GM13977 (cell line): Measurements from ENCODE around the gene SYK.

Experiments used
- DNase-seq: peaks from one replicate; pipeline ENCODE4 v3.0.0; 2012; ENCODE audit warnings: low spot score
- CTCF ChIP-seq: IDR thresholded peaks from 2 replicates; pipeline ENCODE4 v1.5.1; 2012; ENCODE audit warnings: mild to moderate bottlenecking, control low read depth; ENCODE audit not compliant: insufficient read depth; ENCODE audit errors: extremely low read depth, missing control alignments
- in situ Hi-C: fragments of 300-500 bp; cut with MboI; formaldehyde crosslinking; loops from one replicate; pipeline ENCODE4 v1.12.0; 2022; ENCODE audit warnings: low sequenced_read_pairs, low pct_unique_long_range_greater_than_20kb, mixed read lengths, inconsistent platforms; ENCODE audit not compliant: unreplicated experiment

SYK gene

GRCh38 chr9:90805006-90805996, 3.7 kb downstream of the SYK start:
- TF ChIP-seq CTCF = no peak
- in situ Hi-C loops = no loop called here
- DNase-seq = no peak

- no peak for DNase-seq
- in situ Hi-C loops = no loop called here
- TF ChIP-seq CTCF = no peak
Observed at GRCh38 chr9:90807006-90807405, 5.4 kb downstream of the SYK start.

GRCh38 chr9:90808398-90808797, 6.8 kb downstream of the SYK start:
- TF ChIP-seq CTCF = no peak
- no peak for DNase-seq
- in situ Hi-C loops = no loop called here

DNA sequence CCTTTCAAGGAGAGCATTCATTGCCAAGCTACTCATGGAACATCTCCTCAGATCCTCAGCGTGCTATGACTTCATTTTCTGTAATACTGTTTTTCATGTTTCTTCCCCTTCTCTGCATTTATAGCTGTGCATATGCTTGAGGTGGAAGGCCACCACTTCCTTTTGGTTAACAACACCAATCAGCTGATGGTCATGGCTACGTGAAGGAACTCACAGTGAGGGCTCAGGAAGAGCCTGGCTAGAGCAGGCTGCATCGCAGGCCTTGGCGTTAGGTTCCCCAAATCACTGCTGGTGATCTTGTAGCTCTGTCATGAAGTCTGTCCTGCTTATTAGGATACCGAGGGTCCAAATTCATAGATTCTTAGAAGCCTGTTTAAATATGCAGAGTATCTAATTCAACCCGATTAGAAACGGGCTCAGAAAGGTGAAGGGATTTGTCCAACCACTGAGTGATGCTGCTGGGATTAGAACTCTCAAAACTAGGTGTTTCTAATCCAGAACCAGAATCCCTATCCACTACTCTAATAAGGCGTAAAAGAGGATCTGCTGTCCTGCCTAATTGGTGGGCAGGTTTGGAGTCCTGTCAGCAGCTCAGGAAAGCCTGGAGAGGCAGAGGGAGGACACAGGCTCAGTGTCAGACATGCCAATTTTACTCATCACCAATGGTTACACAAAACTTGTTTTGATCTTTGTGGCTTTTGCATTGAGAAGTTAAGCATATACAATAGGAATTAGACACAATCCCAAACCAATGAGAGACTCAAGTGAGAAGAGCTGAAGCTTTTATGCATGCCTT, 7.5 kb downstream of the SYK start:
- TF ChIP-seq CTCF = no peak
- no peak for DNase-seq
- in situ Hi-C loops = no loop called here

GRCh38 chr9:90810691-90811090, 9.1 kb downstream of the SYK start:
- TF ChIP-seq CTCF = no peak
- DNase-seq = no peak
- in situ Hi-C loops = no loop called here

DNA sequence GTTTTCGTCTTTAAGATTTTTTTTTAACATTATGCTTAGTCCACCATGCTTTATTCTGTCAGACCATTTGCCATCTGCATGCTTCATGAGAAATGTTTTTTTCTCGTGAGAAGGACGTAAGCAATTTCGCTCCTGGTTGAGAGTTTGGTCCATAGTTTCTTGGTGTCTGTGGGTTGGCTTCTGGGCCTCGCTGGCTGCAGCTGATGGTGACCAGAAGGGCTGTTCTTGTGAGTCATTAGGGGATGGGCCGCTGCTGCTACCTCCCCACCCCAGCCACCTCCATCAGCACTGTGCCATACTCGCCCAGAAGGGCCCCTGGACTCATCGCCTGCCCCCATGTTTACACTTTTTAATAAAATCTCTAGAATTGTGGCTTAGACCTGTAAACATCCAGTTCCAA, 11.4 kb downstream of the SYK start:
- DNase-seq = no peak
- in situ Hi-C loops = no loop called here
- TF ChIP-seq CTCF = no peak
